HG03520 (cell line): ENCODE results near the gene CEP104.
A peak's percentile ranks its signal among the peaks of the same experiment; 100 is the strongest.

Experiments
- ATAC-seq: cut with Tn5 transposase; IDR thresholded peaks from one replicate; pipeline ENCODE4 v1.9.1; 2021; ENCODE audit warnings: mild to moderate bottlenecking, moderate library complexity; ENCODE audit not compliant: unreplicated experiment

The CEP104 gene

GRCh38 chr1:3856923-3857790 is at the start of gene CEP104, which contains the start of gene DFFB:
CEP104 (minus strand) TSS chr1:3857211; CDS start chr1:3852407, 4,804 bp downstream.
DFFB (plus strand) TSS chr1:3857476; CDS start chr1:3857604, 128 bp downstream.
- ATAC-seq: peak; percentile 96

GRCh38 chr1:3906672-3907020 is 49.6 kb upstream of the CEP104 start:
- ATAC-seq: no peak

DNA sequence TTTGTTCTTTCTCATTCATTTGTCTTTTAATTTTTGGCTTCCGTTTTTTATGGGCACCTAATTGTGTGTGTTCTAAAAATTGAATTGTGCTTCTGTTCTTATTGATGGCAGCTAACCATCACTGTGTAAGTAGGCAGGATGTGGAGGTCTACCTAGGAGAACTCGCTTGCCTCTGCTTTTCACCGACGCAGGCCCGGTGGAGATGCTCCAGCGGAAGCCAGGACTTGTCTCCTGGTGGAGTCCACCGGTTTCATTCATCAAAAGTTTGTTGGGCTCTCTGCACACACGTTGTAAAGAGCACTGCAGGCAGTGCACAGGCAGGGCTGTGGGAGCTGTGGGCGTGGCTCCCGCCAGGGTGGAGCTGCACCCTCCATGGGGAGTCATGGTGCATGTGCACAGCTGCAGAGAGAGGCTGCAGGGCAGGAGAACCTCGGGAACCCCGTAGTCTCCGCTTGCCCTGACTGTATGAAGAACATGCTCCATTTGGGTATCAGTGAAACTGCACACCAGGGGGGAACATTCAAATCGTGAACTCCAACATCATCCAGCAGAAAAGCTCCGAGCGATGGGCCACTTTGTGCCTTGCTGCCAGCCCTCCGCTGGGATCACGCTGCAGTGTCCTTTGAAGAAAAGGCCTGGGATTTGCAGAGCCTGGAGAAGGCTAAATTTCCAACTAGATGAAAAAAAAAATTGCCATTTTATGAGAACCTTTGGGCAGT is 49.1 kb upstream of the CEP104 start:
- no peak for ATAC-seq

- no peak for ATAC-seq
Observed at GRCh38 chr1:3905266-3905952, 48.4 kb upstream of the CEP104 start.

- ATAC-seq: no peak
Observed at GRCh38 chr1:3904843-3905185, 47.8 kb upstream of the CEP104 start.

DNA sequence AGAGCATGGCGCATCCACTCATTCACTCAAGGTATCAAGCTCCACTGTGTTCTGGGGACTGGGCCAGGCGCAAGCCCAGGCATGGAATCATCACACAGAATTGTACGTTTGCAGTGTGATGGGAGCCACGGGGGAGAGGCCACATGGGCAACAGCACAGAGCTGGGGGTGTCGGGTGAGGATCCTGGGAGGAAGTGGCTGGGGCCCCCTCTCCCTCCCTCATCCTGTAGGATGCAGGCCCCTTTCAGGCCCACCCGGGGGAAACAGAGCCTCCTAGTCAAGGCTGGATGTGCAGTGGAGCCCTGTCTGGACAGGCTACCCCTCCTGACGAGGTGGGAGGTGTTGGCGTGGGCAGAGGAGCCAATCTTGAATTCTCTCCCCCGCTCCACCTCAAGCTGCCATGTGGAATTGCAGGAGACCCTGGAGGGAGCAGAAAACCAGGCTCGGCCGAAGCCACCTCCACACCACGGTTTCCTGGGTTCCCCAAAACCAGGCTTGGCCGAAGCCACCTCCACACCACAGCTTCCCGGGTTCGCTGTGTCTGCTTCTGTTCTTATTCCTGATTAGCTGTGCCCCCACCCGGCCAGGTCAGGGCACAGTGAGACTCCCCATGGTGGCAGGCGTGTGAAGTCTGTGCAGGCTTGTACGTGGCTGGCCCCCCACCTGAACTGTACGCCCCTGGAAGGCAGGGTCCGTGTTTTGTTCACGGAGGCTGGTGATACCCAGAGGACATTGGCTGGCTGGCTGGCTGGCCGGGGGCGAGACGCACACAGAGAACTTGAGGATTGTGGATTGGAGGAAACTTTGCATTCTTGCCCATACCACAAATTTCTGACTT is 47.2 kb upstream of the CEP104 start:
- ATAC-seq: no peak

DNA sequence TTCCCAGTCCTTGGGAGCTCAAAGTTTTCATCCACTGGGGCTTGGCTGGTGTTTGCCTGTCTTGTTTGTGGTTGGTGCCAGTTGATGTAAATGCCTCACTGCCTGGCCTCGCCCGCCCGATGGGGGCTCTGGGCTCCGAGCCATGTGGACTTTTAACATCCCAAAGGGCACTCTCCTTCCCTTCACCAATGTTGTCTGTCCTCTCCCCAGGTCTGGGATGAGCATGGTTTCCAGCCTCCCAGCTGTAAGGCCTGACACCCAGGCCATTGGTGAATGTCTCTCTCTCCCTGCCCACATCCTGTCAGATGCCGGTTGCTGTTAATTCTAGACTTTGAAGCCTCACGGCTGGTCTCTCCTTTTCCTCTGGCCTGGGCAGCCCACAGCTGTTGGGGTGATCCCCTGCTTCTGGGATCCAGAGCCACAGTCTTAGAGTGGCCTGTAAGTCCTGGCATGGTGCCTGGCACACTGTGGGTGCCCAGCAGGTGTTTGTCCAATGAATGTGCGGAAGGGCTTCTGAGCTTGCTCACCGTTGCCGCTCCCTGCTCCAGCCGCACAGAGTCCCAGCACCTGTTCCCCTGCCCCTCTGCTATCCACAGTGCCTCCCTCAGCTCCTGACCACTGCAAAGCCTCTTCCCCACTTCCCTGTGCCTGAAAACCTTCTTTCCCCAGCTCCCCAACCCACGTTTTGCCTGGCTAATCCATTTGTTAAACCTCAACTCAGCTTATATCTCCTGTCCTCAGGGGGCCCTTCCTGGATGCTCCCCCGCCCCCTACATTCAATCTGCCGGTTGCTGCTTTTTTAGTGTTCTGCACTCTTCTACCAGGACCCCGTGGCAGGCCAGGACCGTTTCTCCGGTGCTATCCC is 46.4 kb upstream of the CEP104 start:
- ATAC-seq: no peak

- no peak for ATAC-seq
Observed at GRCh38 chr1:3902571-3903091, 45.6 kb upstream of the CEP104 start.

- ATAC-seq: no peak
Observed at GRCh38 chr1:3902111-3902511, 45.1 kb upstream of the CEP104 start.

GRCh38 chr1:3900969-3901529 is 44.0 kb upstream of the CEP104 start:
- ATAC-seq: peak; percentile 48

GRCh38 chr1:3900150-3900968 is 43.3 kb upstream of the CEP104 start, which contains the start of gene C1orf174:
C1orf174 (minus strand) TSS chr1:3900272; CDS start chr1:3900186, 86 bp downstream.
- peak; percentile 59 for ATAC-seq

DNA sequence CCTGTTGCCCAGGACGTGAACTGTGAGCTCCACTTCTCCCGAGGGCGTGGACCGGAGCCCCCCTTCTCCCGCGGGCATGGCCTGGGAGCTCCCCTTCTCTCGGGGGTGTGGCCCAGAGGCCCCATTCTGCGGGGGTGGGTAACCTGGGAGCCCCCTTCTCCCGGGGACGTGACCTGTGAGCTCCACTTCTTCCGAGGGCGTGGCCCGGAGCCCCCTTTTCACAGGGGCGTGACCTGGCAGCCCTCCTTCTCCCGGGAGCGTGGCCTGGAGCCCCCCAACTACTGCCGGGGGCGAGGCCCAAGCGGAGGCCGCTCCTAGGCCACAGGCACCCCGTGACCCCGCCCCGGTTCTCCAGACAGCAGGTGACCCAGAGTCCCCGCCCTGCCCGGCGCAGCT is 42.7 kb upstream of the CEP104 start:
- peak; percentile 2 for ATAC-seq

DNA sequence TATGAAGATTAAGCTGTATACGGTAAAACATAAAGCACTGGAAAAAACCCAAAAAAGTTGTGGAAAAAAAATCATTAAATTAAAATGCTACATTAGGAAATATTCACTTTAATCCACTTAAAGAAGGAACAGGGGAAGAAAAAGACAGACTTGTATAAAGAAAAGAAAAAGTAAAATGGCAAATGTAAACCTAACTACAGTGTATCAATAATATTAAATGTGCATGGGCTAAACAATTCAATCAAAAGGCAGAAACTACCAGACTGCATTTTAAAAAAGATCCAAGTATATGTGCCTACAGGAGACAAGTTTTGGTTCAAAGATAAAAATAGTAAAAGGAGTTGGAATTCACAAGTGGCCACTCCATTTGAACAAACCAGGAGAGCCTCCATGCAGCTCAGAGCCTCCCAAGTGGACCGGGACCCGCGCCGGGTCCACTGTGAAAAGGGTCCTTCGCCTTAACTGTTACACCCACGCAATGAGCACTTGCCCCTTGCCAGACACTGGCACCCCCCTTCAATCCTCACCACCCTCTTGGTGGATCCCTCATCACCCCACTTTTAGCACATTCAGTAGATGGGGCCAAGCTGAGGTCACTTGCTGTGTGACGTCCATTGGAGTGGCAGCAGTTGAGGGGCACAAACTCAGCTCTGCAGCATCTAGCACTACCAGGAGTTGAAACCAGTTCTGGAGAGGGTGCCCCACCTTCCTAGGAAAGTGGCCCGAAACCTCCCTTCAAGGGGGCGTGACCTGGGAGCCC is 42.2 kb upstream of the CEP104 start:
- ATAC-seq: no peak

DNA sequence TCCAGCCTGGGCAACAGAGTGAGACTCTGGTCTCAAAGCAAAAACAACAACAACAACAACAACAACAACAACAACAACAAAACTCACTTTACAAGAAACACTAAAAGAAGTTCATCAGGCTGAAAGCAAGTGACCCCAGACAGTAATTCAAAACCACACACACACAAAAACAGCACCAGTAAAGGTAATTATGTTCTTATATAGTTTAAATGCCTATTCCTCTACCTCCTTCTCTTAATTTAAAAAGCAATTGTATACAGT is 41.4 kb upstream of the CEP104 start:
- no peak for ATAC-seq

DNA sequence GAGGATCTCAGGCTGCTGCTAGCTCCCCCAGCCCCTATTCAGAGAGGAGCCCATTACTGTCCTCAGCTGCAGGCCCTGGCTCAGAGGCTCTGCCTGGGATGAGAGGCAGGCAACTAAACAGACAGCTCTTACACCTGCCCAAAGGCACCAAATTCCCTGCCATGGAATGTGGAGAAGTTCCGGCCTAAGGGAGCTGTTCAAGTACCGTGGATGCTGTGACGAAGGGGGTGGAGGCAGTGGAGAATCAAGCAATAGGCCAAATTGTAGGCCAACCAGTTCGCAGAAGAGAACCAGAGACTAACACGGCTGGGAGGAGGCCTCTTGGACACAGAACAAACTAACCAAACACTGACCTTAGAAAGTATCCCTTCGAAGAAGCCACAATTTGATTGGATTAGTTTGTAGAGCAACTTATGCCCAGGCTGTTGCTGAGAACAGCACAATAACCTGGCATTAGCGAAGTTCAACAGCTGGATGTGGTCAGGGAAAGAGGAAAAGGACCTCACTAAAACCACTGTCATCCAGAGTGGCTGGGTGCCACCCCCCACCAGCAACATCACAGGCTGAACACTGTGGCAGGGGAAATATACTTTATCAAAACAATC is 39.5 kb upstream of the CEP104 start:
- ATAC-seq: no peak

DNA sequence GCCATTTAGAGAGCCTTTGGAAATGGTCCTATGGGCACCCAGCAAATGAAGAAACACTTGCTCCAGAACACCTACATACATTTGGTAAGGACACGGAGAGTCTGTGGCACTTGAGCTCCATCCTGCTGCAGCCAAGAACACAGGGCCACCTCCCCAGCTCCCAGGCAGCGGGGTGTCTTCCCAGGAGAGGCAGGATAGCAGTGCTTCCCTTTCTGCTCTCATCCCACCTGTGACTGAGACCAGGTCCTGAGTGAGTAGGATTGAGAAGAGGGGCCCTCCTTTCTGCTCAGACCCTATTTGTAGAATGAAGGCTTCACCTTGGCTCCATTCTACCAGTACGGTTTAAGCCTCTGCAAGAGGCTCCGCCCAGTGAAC is 38.9 kb upstream of the CEP104 start:
- ATAC-seq: no peak

GRCh38 chr1:3895279-3895950 is 38.4 kb upstream of the CEP104 start:
- ATAC-seq: no peak
